OCI-M1 (cell line): ENCODE results near the gene PODN.

Experiments used
- DNase-seq: peaks from one replicate; lab custom pipeline; 2025; lab: John Stamatoyannopoulos, UW

PODN gene

DNA sequence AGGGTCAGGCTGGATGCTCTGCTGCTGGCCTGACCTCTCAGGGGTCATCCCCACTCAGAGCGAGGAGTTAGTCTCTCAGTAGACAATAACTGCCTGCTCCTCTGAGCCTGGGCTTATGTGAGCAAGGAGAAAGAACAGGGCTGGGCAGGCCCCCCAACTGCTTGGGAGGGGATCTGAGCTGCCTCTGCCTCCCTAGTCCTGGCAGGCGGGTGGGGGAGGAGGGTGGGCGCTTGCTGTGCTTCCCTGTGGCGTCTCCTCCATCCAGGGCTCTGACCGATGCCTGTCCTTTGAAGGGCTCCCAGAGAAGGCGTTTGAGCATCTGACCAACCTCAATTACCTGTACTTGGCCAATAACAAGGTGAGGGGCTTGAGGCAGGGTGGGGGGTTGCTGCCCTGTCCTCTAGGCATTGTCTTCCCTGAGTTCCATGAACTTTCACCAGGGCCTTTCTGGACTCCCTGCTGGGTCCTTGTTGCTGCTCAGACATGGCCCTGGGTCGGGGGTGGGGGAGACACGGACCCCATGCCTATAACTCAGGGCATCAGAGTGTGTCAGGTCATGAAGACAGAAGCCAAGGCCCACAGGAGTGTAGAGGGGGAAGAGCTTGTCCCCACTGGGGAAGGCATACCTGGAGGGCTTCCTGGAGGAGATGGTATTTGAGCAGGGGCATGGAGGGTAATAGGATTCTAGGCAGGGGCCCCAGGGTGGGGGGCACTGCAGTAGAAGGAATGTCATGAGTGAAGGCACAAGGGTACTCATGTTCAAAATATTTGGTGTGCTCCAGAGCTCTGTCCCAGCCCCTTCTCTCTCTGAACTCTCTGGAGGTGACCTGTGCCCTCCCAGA lies 12.5 kb downstream of the PODN start:
- DNase-seq = no peak

DNA sequence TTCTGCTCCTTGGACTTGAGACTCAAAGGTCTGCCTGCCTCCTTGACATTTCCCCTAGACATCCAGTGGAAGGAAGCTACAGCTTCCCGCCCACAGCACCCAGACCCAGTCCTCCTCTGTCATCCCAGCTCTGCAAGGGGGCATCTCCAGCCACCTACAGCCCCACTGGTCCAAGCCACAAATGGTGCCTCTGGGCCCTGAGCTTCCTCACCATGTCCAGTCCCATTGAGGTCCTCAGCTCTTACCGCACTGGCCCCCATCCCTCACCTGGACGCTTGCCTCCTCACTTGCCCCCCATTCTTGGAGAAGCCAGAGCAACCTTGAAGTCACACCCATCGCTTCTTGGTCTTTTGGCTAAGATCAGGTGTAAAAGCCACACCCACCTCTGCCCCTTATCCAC lies 13.2 kb downstream of the PODN start:
- no peak for DNase-seq

DNA sequence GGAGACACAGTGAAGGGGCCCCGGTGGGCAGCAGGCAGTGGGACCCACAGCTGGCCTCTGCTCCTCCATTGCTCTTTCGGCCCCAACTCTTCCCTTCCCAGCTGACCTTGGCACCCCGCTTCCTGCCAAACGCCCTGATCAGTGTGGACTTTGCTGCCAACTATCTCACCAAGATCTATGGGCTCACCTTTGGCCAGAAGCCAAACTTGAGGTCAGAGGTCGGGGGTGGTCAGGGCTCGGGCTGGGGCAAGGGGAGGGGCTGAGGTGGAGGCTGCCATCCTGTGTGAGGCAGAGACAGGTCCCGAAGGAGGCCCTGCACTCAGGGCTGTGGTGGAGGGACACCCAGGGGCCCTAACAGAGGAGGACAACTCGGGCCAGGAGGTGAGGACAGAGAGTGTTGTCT lies 13.7 kb downstream of the PODN start:
- no peak for DNase-seq

DNA sequence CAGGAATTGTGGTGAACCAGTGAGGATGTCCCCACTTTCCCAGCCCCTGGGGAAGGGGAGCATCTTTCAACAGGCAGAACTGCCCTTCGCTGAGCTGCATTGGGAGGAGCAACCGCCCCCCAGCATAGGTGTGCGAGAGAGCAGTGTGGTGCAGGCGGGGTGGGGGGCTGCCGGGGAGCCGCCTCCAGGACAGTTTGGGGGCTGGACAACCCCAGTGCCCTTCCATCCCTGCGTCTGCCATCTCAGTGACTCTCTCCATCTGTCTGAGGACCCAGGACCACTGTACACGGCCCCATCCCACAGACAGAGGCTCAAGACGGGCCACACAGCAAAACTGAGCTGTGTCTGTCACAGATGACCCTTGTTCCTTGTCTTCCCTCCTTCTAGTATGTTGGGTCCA lies 14.2 kb downstream of the PODN start:
- DNase-seq = no peak

DNA sequence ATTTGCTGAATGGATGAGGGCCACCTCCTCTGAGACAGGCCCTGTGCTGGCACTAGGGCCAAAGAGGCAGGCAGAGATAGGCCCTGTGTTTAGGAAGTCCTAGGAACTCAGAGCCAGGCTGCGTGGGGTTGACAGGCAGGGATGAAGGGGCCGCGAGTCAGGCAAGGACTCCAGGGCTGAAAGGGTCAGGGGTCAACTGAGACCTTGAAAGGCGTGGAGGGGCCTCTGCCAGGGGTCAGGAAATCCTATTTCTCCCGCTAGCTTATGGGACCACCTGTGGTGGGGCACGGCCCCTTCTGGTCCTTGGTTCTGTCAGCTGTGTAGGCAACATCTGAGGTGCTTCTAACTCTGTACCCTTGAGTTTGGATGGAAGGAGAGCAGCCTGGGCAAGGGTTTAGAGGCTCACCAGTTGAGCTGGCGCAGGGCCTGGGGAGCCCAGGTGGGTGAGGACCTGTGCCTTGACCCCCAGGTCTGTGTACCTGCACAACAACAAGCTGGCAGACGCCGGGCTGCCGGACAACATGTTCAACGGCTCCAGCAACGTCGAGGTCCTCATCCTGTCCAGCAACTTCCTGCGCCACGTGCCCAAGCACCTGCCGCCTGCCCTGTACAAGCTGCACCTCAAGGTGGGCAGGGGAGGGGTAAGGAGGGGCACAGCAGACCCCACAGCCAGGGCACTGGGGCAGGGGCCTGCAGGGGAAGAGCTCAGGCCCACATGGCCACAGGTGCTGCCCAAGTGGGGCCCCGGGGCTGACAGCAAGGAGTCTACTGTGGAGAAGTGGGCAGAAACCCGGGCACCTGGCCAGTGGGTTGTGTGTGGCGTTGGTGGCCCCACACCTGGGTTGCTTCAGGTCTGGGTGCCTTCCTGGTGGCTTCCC lies 14.9 kb downstream of the PODN start:
- no peak for DNase-seq

DNA sequence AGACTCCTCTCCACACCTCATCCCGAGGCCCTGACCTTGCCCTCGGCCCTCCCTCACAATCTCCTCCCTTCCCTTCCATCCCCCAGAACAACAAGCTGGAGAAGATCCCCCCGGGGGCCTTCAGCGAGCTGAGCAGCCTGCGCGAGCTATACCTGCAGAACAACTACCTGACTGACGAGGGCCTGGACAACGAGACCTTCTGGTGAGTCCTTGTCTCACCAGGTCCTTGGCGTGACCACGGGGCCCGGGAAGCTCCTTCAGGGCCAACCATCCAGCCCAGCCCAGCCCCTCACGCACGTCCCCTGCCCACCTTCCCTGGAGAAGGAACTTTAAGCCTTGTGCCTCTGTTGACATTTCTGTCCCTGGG lies 15.6 kb downstream of the PODN start:
- no peak for DNase-seq

DNA sequence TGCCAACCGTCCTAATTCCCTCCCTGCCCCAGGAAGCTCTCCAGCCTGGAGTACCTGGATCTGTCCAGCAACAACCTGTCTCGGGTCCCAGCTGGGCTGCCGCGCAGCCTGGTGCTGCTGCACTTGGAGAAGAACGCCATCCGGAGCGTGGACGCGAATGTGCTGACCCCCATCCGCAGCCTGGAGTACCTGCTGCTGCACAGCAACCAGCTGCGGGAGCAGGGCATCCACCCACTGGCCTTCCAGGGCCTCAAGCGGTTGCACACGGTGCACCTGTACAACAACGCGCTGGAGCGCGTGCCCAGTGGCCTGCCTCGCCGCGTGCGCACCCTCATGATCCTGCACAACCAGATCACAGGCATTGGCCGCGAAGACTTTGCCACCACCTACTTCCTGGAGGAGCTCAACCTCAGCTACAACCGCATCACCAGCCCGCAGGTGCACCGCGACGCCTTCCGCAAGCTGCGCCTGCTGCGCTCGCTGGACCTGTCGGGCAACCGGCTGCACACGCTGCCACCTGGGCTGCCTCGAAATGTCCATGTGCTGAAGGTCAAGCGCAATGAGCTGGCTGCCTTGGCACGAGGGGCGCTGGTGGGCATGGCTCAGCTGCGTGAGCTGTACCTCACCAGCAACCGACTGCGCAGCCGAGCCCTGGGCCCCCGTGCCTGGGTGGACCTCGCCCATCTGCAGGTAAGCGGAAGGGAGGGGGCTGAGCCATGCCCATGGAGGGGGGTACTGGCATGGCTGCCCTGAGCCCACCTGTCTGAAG lies 16.5 kb downstream of the PODN start:
- no peak for DNase-seq

DNA sequence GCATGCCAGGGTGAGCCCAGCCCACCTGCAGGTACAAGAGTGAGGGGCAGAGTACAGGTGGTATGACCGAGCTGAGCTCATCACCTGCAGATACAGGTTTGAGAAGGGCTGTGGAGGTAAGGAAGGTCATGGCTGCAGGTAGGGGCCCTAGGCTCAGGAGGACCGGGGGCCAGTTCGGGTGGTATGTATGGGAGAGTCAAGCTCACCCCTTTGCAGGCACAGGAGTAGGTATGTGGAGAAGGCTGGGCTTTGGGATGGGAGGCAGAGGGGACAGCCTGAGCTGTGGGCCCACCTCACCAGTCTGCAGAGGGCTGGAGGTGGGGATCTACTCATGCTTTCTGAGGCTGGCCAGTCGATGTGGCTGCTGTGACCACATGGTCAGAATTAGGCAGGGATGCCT lies 17.2 kb downstream of the PODN start:
- DNase-seq = no peak

DNA sequence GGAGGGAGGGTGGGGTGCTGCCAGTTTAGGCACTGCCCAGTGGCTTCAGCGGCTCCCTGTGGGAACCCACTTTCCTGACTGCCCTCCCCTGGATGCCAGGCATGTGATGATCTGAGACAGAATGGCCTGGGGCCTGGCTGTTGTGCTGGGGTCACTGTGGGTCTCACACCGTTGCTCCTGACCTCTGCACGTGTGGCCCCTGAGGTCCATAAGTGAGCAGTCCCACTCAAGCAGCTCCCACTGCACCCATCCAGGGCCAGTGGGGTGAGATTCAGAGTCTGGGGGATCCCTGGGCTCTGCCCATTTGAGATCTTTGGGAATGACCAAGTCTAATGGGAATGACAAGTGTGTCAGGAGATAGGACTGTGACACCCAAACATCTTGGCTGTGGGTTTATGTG lies 18.0 kb downstream of the PODN start:
- DNase-seq = no peak

DNA sequence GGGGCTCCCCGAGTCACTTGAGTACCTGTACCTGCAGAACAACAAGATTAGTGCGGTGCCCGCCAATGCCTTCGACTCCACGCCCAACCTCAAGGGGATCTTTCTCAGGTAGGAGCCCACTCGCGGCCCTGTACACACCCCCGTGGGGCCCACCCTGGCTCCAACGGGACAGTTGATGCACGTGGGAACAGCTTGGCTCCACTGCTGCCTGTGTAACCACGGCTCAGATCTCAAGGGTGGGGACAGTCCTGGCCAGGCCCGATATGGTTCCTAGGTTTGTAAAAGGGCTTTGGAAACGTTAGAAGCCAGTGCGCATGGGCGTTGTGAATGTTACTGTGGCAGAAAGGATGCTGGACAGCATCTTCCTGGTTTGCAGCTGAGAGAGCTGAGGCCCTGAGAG lies 18.8 kb downstream of the PODN start:
- DNase-seq = no peak

DNA sequence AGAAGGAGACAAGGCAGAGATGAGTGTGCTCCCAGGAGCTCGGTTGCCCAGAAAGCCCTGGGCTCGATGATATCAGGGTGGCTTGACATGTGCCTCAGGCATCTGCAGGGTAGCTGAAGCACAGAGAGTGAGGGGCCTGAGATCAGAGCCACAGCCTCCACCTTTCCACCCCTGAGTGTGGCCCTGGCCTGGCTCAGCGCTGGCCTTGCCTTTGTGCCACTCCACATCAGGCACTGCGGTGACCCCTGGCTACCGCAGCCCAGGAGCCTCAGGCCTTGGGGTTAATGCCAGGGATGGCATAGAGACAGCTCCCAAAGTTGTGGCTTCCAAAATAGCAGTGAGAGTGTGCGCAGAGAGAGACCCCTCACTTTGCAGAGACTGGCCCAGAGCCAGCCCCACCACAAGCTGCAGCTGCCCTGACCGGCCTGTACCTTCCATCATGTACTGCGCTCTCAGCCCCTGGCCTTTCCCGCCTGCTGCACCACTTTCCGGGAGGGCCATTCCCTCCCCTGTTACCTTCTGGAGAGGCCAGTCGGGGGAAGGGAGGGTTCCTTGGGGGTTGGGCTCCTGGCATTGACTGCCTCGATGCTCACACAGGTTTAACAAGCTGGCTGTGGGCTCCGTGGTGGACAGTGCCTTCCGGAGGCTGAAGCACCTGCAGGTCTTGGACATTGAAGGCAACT lies 19.5 kb downstream of the PODN start:
- DNase-seq = no peak

DNA sequence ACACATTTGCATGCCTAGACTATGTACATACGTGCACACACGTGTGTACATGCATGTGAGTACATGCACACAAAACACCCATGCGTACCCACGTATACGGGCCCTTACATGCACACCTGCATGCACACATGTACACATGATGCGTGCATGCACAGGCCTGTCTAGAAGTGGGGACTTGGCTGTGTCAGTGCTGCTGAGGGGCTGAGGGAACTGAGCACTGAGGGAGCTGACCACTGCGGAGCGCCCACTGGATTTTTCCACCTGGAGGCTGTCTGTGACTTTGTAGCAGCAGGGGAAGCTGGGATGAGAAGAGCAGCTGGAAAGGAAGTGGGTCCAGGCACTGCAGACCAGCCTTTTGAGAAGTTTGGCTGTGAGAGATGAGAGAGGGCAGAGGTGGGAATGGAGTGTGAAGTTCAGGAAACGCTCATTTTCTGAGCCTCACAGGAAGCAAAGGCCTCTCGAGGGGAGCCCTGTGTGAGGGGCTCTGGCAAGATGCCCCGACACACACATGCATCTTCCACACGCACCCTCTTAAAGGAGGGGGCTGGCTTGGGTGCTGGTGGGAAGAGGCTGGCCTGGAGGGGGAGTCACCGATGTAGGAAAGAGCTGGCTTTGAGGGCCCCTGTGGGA lies 20.9 kb downstream of the PODN start:
- DNase-seq = no peak

DNA sequence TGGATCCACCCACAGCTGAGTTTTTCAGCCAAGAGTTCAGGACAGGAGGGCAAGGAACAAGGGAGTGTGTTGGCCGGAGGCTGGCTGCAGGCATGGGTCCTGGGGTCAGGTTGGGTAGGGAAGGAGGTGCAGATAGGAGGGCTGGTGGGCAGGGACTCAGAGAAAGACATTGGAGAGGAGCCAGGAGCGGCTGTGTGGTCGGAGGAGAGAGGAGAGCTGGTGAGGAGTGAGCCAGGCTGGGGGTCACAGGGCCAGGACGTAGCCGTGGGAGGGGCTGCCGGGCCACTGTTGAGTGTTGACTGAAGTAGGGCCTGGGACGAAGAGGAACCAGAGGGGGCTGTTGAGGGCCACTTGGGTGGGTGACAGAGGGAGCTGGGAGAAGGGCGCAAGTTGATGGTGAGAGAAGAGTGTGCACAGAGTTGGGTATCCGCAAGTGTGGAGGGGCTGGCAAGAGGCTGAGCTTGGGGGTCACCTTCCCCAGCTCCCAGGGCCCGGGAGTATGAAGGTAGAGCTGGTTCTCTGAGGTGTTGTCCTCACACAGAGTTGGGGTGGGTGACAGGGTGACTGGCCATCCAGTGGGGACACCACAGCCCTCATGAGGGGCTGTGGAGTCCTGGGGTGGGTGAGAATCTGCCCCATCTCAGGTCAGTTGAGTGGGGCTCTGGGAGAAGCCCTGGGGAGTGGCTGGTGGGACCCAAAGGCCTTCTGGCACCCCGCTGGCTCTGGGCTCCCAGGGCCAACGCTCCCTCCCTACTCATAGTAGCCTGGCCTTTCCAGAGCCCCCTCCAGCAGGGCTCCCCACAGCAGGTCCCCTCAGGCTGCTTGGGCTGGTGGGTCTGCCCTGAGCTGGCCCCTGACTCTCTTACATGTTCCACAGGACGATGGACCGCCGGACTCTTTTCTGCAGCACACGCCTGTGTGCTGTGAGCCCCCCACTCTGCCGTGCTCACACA lies 21.9 kb downstream of the PODN start:
- no peak for DNase-seq

DNA sequence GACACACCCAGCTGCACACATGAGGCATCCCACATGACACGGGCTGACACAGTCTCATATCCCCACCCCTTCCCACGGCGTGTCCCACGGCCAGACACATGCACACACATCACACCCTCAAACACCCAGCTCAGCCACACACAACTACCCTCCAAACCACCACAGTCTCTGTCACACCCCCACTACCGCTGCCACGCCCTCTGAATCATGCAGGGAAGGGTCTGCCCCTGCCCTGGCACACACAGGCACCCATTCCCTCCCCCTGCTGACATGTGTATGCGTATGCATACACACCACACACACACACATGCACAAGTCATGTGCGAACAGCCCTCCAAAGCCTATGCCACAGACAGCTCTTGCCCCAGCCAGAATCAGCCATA lies 22.6 kb downstream of the PODN start:
- DNase-seq = no peak

DNA sequence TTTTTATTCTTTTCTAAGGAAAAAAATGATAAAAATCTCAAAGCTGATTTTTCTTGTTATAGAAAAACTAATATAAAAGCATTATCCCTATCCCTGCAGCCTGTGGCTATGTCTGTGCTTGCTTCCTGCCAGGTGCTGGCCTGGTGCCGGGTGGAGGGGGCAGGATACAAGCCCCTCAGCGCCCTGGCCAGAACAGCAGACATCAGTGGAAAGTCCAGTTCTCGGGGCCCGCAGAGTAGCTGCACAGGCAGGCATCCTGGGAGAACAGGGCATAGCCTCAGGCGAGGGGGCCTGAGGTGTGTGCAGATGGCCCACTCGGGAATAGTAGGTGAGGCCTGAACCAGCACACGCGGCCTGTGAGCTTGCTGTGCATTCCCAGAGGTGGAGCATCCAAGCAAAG lies 23.4 kb downstream of the PODN start:
- no peak for DNase-seq

DNA sequence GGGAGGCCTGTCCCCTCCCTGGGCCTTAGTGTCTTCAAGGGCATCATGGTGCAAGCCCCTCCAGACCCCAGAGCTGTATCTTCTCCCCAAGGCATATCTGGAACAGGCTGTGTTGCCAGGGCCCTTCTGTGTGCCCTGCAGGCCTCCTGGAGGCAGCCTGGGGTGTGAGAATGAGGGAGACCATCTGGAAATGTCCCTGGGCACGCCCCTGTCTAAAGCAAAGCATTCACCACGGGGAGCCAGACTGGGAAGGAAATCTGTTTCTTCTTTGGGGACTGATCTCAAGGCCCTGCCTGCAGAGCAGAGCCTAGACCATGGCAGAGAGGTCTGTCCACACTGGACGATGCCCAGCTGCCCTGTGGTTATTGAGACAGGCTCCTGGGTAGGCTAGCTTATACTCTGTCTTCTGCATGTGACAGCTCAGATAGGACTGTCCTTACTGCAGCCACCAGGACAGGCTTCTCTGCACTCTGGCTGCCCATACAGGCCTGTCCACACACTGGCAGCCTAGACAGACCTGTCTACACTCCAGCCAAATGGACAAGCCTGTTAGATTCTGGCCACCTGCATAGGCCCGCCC lies 24.6 kb downstream of the PODN start:
- no peak for DNase-seq

DNA sequence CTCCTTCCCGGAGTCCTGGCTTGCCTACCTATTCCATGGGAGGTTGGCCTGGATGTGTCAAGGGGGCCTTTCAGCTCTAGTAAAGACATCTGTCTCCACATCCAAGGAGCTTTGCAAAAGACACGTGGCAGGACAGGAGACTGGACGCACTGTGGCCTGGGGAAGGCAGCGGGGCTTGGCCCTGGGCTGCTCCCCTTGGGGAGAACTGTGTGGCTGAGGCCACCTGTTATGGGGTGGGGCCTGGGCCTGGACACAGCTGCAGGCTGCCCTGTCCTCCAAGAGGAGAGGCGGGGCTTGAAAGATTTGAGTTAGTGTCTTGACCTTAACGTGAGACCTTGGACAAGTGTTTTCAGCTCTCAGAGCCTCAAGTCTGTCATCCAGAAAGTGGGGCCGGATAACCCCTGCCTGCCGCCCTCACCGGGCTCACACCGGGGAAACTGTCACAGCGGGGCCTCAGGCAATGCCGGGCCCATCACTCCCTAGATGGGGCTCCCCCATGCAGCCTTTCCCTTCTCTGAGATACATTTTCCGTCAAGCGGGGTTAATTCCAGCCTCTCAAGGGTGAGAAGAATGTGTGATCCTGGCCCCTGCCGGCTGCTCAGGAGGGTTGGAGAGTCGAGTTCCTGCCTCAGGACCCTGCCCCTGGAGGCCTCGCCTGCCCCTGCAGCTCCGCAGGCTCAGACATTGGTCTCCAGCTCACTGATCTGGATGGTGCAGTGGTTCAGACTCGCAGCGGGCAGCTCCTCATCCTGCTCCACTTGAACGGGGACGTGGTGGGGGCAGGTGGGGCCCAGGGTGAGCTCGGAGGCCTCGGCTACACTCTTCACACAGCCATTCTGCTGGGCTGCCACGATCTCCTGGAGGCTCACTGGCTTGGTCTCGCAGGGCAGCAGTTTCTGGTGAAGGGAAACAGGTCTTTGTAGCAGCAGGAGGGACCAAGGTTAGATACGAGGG lies 25.6 kb downstream of the PODN start:
- DNase-seq = no peak

DNA sequence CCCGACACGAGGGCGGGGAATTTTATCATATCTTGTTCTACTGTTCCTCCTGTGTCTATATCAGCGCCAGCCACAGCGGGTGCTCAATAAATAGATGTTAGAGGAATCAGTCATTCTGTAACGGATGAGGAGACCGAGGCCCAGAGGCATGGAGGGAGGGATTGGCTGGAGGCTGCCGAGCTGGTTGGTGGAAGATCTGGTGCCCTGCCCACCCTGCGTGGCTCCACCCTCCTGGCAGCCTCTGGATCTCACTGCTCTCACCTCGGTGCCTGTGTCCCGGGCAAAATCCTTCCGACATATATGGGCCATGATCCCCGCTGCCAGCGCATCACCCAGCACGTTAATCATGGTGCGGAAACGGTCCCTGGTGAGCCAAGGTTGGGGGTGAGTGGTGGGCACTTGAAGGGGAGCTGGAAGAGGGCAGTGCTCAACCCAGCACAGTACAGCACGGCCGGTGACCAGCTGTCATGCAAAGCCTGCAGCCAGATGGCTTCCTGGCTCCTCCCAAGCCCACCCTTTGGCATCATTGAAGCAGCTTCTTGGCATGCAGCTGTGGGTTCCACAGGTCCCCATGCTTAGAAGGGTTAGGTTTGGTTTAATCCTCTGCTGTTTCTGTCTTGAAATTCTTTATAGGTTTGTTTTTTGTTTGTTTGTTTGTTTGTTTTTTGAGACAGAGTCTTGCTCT lies 26.7 kb downstream of the PODN start:
- no peak for DNase-seq
